ENCODE measurements around the gene TTC28. TPM values are rescaled to one million over a fixed set of nuclear protein-coding genes. Genes with fewer than 3 reads are reported as not detected.
A peak's percentile ranks its signal among the peaks of the same experiment; 100 is the strongest.

The TTC28 gene
- total and polyA plus RNA-seq, 7 donors, result 1.2 to 12.1 (median 3.5) TPM

- H3K36me3 ChIP-seq (ENCODE audit: insufficient read depth in 1 of 2, low read depth in 1 of 2), result no peaks in the 10 kb centered on the region
- H3K4me3 ChIP-seq, result no peak overlapping the region
- intact Hi-C loops (cut with DNase I), result loop anchor here (10.0 kb wide), 2 partner anchors 85 to 565 kb away; no protein-coding TSS in a partner anchor
- DNase-seq, result peak; percentile 41 to 63
- H3K4me1 ChIP-seq, result peaks cover 83% of the 10 kb centered on the region
- no peaks in the 10 kb centered on the region for H3K27me3 ChIP-seq (ENCODE audit: insufficient read depth in 3 of 3, low read length in 2 of 3)
- WGBS, 3 donors, result 21 to 35% (median 25%) methylated on average over 6 of the region's 6 CpGs
- H3K27ac ChIP-seq, result peak overlapping the region; percentile 26
- no peaks in the 10 kb centered on the region for H3K9me3 ChIP-seq
- peak; percentile 31 to 53 (median 40) for ATAC-seq
- TF ChIP-seq CTCF (IDR thresholded peaks at IDR 0.05), result no peak
Observed at GRCh38 chr22:28029201-28029948, 650.3 kb downstream of the TTC28 start.

- WGBS, 3 donors, result 41 to 53% (median 43%) methylated on average over 13 of the region's 13 CpGs
- H3K4me3 ChIP-seq, result no peak overlapping the region
- H3K27ac ChIP-seq, result peak overlapping the region; percentile 26
- H3K27me3 ChIP-seq (ENCODE audit: insufficient read depth in 3 of 3, low read length in 2 of 3), result no peaks in the 10 kb centered on the region
- peaks cover 80% of the 10 kb centered on the region for H3K4me1 ChIP-seq
- H3K36me3 ChIP-seq (ENCODE audit: insufficient read depth in 1 of 2, low read depth in 1 of 2), result no peaks in the 10 kb centered on the region
- intact Hi-C loops (cut with DNase I), result loop anchor here (10.0 kb wide), 2 partner anchors 87 to 567 kb away; no protein-coding TSS in a partner anchor
- H3K9me3 ChIP-seq, result no peaks in the 10 kb centered on the region
- no peak for TF ChIP-seq CTCF (IDR thresholded peaks at IDR 0.05)
- ATAC-seq (peak; percentile 3 to 64 (median 44)), DNase-seq (peak in 1 of 2 donors; percentile 77)
Observed at GRCh38 chr22:28027453-28028448, 651.9 kb downstream of the TTC28 start.

GRCh38 chr22:28025866-28026575 lies 653.6 kb downstream of the TTC28 start:
- ATAC-seq (no peak), DNase-seq (no peak)
- intact Hi-C loops (cut with DNase I), result loop anchor here (10.0 kb wide), 2 partner anchors 89 to 569 kb away; no protein-coding TSS in a partner anchor
- Histone ChIP-seq H3K4me1 (peaks cover 75% of the 10 kb centered on the region), H3K4me3 (no peak overlapping the region), H3K9me3 (no peaks in the 10 kb centered on the region), H3K36me3 (ENCODE audit: insufficient read depth in 1 of 2, low read depth in 1 of 2) (no peaks in the 10 kb centered on the region), H3K27me3 (ENCODE audit: insufficient read depth in 3 of 3, low read length in 2 of 3) (no peaks in the 10 kb centered on the region), H3K27ac (no peak overlapping the region)
- no peak for TF ChIP-seq CTCF (IDR thresholded peaks at IDR 0.05)
- 83 to 89% (median 84%) methylated on average over 12 of the region's 12 CpGs for WGBS, 3 donors

GRCh38 chr22:28025333-28025732 lies 654.3 kb downstream of the TTC28 start:
- 75 to 83% (median 82%) methylated on average over 7 of the region's 7 CpGs for WGBS, 3 donors
- Histone ChIP-seq H3K36me3 (ENCODE audit: insufficient read depth in 1 of 2, low read depth in 1 of 2) (no peaks in the 10 kb centered on the region), H3K4me1 (peaks cover 76% of the 10 kb centered on the region), H3K4me3 (no peak overlapping the region), H3K27me3 (ENCODE audit: insufficient read depth in 3 of 3, low read length in 2 of 3) (no peaks in the 10 kb centered on the region), H3K9me3 (no peaks in the 10 kb centered on the region), H3K27ac (no peak overlapping the region)
- DNase-seq (no peak), ATAC-seq (no peak)
- intact Hi-C loops (cut with DNase I), result loop anchor here (10.0 kb wide), 2 partner anchors 89 to 569 kb away; no protein-coding TSS in a partner anchor
- no peak for TF ChIP-seq CTCF (IDR thresholded peaks at IDR 0.05)

All from psoas muscle (tissue), 8 donors.